ENCODE measurements around the gene SH2D5.
A peak's percentile ranks its signal among the peaks of the same experiment; 100 is the strongest.

SH2D5 gene

DNA sequence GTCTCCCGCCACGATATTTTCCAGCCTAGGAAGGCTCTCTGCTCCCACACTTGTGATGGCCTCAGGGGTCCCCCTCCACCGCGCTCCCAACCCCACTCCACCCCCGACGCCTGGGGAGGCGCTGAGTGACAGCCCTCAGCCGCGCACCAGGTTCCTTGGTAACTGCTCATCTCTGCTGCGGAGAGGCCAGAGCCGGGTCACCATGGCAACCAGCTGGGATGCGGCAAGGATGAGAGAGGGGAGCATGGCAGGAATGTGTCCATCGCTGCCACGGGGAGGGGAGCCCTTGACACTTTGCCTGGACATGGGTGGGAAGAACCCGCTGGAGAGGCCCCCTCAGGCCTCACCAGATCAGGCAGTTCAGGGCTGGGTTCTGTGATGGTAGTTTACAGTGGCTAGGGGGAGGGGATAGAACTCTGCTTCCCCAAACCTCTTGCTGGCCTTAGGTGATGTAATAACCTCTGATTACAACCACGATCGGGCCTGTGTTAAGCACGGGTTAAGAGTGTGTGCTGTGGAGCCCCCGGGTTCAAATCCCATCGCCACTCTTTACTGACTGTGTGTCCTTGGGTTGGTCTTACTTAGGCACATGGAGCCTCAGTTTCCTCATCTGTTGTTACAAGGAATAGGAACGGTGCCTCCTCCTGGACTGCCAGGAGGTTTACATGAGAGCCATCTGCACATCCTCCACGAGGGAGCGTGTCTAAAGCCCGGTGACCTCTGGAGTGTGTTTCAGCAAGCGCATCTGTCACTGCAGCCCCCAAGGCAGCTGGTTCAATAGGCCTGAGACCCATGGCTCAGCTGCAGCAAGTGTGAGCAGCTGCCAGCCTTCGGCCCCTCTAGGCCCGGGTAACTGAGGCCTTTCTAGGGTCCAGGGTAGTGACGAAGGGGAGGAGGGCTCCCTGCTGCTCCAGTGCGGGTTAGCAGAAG is 21.0 kb downstream of the SH2D5 start:
- DNase-seq = no peak

DNA sequence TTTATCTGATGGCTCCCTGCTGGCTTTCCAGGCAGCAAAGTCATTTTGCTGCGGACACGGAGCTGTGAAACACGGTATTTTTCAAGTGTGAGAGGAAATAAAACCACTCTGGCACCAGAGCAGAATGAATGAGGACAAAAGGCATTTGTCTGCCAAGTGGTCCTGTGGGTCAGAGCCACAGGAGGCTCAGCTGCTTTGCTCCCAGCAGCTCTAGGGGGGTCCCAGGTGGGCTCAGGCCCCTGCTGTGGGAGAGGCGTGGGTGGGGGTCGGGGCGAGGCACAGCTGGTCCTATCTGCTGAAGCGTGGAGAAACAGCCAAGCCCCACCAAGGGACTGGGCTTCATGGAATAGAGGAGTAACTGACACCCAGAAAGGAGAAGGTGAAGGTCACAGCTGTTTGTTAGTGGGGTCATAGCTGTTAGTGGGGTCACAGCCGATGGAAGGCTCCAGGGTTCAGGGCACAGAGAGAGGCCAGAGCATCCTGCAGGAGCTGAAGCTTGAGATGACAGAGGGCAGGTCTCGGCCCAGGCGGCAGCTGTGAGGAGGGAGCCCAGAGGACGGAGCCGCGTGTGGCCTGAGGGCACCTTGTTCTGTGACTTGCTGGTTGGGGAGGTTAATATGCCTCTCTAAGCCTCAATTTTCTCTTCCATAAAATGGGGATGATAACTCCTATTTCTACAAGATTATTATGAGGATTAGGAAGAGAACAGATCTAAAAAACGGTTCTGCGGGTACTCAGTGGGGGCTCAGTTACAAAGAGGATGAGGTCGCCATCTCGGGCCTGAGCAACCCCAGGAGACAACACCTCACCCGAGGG is 21.8 kb downstream of the SH2D5 start:
- no peak for DNase-seq

DNA sequence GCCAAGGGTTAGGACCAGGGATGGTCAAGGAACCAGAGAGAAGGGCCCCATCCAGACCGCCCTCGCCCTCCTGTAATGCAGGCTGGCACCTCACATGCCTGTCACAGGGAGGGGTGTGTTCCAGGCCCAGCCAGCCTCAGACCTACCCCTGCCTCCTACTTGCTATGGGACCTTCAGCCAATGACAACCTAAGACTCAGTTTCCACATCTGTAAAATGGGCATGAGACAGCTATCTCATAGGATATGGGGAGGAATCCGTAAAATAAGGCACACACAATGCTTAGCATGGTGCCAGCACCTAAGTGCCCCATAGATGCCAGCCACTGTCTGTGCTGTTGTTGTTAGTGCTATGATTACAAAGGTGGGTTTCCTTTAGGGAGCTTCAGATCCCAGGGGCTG is 22.6 kb downstream of the SH2D5 start:
- DNase-seq = no peak

DNA sequence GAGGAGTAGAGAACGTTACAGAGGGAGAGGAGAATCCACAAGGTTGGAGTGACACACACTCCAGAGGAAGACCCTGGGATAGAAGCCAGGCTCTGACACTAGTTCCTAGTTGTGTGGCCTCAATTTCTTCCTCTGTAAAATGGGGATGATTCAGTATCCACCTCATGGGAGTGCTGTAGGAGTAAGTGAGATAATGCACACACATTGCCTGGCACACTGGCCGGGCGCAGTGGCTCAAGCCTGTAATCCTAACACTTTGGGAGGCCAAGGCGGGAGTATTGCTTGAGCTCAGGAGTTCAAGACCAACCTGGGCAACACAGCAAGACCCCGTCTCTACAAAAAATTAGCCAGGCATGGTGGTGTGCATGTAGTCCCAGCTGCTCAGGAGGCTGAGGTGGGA is 23.6 kb downstream of the SH2D5 start:
- no peak for DNase-seq

DNA sequence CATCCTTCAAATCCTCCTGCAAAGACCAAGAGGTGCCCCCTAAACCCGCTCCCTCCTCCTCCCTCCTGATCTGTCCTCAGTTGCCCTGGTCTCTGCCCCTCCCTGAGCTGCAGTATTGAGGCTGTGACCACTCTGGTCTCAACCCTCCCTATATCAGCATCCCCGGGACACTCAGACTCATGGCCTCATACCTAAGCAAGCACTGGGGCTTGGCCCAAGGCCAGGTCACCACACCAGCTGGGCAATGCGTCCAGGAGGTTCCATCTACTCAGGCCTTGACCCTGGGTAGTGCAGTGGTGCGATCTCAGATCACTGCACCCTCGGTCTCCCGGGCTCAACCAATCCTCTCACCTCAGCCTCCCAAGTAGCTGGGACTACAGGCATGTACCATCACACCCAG is 24.4 kb downstream of the SH2D5 start:
- DNase-seq = no peak

DNA sequence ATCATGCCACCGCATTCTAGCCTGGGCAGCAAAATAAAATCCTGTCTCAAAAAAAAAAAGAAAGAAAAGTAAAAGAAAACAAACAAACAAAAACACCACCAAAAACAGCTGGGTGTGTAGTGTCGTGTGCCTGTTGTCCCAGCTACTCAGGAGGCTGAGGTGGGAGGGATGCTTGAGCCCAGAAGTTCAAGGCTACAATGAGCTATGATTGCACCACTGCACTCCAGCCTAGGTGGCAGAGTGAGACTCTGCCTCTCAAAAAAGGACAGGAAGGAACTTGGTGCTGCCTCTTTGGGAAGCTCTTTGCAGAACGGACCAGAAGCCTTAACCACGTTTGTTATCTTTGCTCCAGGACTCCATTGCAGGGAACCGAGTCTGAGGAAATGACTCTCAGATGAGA is 25.7 kb downstream of the SH2D5 start:
- no peak for DNase-seq

DNA sequence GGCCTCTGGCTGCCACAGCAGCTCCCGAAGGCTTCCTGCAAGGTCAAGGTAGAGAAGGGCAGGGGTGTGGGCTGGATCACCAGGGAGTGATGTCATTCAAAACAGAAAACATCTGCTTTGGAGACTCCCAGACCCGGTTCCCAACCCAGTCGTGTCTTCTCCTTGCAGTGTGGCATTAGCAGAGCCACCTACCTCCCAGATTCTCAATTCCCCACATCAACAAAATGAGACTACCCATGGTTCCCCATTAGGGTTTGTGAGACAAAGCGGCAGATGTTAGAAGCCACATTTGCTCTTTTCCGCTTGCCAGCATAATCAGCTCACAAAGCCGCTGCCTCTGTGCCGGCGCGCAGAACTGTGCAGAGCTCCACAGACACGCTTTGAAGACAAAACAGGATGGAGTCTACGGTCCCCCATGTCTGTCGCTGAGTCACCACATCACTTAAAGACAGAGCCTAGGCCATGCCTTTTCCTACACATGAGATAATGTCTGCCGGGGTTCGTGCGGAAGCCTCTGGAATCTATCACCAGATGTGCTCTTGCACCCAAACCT is 27.2 kb downstream of the SH2D5 start:
- peak; percentile 61 for DNase-seq

DNA sequence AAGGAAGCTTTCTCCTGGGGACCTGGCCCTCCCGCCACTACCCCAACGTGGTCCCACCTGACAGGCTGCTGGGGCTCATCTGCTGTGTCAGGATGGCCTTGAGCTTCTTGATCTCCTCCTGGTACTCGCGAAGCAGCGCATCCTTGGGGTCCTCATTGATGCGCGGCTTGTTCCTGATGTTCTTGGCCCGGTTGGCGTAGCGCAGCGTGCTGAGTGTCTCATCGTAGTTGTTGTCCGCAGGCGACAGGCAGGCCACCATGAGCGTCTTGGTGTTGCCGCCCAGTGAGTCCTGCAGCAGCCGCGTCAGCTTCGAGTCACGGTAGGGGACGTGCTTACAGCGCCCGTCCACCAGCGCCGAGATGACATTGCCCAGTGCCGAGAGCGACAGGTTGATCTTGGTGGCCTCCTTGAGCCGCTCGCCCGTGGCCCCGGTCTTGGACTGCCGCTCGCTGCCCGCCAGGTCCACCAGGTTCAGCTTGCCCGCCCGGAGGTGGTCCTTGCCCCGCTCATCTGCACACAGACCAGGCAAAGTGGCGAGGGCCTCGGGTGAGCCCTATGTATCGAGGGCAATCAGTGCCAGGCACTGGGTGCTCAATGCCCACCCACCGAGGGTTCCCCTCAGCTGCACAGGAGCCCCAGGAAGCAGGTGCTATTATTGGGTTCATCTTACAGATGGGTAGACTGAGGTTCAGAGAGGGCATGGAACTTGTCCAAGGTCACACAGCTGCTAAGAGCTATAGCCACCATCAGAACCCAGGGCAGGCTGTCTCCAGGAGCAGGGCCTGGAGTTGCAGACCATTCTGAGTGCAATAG is 27.9 kb downstream of the SH2D5 start:
- no peak for DNase-seq

DNA sequence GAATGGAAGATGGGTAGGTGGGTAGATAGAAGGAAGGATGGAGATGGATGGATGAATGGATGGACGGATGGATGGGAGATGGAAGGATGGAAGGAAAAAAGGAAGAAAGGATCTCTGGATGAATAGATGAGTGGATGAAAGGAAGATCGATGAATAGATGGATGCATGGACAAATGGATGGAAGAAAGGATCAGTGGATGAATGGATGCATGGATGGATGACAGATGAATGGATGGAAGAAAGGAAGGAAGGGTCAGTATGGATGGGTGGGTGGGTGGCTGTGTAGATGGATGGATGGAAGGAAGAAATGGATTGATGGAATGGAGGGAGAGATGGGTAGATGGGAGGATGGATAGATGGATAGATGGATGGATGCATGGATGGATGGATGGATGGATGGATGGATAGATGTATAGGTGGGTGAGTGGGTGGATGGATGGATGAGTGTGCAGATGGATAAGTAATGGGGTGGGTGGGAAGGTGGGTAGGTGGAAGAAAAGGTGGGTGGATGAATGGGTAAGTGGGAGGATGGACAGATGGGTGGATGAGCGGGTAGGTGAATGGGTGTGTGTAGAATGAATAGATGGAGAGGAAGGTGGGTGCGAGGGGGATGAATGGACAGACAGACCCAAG is 29.3 kb downstream of the SH2D5 start:
- DNase-seq = no peak

DNA sequence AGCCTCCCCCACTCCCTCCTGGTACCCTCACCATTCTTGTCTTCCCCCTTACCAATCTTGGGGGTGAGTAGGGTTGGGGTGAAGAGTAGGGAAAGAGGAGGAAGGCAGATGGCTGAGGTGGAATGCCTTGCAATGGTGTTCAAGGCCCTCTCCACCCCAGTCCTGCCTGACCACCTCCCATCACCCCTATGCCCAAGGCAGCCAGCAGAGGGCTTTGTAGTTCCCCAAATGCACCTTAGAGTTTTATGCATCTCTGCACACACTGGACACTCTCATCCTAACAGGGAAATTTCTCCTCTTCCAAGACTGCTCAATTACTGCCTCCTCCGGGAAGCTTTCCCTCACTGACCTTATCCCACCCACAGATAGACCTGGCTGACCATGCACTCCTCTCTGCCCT is 30.1 kb downstream of the SH2D5 start:
- no peak for DNase-seq

DNA sequence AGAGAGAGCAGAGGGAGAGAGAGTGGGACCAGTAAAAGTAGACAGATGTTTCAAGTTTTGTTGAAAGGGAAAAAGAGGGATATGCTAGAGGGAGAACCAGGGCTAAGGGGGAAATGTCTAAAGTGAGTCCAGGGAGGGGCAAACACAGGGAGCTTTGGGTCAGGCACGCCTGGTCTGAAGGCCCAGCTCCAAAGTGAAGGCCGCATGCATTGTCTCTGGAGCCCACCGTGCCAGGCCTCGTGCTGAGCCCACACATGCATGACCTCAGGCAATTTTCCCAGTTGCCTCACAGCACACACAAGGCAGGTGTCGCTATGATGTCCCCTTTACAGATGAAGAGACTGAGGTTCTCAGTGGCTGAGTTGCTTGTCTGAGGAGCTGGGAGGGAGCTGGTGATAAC is 30.7 kb downstream of the SH2D5 start:
- DNase-seq = no peak

DNA sequence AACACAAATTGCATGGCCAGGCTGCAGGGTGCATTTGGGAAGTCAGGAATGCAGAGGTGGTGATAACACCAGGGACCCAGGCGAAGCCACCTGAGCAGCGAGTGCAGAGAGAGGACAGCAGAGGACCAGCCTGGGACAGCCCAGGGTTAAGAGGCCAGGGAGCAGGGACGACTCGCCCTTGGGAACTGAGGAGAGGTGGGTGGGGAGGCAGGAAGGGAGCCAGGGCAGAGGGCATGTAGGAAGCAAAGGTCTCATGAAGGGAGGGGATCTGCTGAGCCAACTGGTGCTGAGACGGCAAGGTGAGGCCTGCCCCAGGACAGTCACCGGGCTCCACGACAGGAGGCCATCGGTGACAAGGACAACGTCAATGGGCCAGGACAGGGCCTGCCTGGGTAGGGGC is 31.1 kb downstream of the SH2D5 start:
- no peak for DNase-seq

DNA sequence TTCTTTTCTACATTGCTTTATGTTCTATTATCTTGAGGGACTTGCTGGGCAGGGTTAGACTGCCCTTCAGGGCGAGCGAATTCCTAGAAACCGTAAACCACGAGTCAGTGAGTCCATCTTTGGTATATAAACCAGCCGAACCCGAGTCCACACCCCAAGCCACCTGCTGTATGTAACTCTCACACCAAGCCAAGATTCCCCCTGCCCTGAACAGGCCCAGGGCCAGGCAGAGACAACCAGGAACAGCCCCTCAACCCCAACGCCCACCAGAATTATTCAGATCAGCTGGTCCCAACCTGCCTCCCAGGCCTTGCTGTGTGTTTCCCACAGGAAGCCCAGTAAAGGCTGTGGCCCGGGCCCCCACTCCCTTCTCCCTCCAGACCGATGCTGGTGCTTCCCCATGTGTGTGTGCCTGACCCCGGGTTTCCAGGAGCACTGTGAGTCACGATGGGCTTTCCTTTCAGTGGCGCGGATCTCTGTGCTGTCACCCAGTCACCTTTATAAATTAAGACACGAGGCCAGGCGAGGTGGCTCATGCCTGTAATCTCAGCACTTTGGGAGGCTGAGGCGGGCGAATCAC is 31.8 kb downstream of the SH2D5 start:
- DNase-seq = no peak

DNA sequence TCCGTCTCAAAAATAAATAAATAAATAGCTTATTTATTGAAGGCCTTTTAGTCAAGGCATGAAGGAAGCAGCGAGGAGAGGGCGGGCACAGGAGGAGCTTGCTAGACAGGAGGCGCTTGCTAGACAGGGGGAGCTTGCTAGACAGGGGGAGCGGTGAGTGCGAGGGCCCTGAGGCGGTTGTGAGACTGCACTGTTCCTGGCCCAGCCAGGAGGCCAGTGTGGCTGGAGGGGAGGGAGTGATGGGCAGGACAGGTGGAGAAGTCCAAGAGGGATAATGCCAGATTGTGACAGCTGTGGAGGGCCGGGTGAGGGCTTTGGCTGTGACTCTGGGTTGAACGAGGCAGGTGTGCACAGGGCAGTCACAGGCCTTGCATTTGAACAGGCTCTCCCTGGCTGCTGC is 32.9 kb downstream of the SH2D5 start:
- no peak for DNase-seq

DNA sequence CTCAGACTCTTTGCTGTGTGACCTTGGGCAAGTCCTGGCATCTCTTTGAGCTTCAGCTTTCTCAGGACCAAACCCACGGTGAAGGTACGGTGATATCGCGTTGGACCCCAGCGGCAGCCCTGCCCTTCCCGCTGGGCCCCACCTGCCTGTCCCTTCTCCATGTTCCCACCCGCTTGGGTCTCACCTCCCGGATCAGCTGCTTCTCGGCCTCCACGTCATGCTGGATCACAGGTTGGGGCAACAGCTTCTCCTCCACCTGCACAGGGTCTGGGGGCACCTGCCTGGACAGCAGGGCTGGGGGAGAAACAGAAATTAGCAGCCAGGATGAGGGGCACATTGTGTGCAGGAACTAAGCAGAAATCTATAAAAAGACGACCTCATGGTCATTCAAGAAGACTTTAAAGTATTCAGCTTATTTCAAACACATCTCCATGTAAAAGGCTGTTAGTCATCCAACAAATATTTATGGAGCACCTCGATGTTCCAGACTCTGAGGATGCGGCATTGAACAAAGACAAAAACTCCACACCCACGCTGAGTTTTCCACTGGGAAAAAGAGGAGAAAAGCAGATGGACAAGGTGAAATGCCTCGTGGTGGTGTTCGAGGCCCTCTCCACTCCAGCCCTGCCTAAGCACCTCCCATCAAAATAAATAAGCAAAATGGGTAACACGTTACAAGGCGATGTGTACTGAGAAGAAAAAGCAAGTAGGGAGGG is 34.1 kb downstream of the SH2D5 start:
- DNase-seq = no peak

DNA sequence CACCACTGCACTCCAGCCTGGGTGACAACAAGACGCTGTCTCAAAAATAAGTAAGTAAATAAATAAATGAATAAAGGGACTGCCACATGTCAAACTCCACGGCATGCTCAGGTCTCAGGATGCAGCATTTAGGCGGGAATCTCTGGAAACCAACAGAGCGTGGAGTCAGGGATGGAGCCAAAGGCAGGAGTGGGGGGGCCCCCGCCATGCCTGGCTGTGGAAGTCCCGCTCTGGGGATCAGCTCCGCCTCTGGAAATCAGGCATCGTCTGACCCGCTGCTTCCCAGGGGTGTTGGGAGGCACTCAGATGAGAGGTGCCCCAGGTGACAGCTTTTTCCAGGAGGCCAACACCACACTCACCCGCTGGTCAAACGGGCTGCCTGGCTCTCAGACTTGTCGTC is 34.9 kb downstream of the SH2D5 start:
- DNase-seq = no peak

DNA sequence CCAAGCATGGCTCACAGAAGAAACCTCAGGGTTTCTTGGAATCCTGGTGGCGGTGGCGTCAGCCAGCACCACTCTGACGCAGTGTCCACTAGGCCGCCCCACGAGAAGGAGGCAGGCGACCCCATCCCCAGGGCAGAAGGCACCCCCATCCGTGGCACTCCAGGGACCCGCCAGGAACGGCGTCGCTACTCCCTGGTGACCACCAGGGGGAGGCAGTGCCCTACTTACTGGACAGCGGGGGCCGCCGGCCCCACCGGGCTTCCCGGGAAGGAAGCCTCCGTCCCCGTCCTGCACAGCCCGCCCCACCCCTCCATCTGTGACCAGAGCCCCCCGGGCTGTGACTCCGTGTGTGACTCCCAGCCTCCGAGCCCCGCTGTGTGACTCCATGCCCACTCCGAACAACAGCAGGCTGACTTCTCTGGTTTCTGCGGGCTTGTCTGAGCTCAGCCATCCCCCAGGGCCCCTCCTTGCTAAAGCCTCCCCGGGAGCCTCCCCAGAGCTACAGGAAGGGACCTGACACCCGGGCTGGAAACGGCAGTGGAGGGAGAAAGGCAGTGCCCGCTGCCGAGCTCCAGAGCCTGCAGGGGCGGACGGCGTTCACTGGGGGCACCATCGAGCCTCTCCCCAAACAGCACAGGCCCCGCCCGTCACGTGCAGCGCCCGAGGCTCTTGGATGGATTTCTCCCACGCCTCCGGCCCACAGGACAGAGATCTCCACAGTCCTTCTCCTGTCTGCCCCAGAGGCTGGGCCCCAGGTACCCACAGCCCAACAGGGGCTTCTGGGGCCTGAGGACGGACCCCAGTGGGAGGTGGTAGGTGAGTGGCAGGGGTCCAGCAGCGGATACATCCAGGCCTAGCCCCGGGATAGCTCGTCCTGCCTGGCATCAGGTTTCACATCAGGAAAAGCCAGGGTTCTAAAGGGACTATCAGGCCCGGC is 35.8 kb downstream of the SH2D5 start:
- DNase-seq = peak; percentile 85

DNA sequence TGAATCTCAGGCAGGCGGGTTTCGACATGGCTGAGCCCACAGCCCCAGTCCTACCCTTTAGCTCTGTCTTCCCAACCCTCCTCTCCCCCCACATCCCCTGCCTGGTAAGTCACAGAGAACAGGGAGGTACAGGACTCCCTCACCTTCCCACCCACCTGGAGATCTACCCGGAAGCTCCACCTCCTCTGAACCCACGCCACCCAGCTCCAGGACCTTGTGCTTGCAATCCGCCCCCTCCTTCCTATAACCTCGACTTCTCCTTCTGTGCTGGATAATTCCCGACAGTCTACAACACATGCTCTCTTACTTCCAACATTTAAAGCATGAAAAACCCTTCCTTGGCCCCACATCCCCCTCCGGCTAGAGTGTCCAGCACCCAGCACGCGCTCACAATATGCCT is 37.0 kb downstream of the SH2D5 start:
- no peak for DNase-seq

DNA sequence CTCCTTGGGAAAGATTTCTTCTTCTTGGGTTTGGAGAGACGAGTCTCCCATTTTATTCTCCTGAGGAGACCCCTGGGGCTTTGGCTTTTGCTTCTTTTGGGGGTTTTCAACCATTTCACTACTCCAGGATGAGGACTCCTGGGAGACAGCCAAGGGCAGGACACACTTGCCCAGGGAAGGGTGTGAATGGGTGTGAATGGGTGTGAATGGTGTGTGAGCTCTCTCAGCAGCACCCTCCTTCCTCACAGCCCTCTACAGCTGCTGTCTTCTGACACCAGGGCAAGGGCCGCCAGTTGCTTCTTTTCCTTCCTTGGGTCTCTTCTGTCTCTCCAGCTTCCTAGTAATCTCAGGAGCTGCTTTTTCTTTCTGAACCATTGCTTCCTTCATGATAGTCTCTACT is 38.9 kb downstream of the SH2D5 start:
- DNase-seq = no peak

DNA sequence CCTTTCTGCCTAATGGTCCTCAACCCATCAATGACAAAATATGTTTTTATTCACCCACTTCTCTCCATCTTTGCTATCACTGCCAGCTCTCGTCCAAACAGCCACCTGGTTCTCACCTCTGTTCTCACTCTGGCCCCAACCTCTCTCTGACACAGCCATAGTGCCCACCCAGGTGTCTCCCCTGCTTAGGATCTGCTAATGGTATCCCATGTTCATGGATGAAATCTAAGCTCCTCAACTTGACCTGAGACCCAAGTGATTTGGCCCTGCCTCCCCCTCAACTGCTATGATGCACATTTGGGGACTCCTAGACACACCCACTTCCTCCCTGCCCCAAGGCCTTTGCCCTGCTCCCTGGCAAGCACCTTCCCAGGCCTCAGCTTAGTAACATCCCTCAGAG is 40.6 kb downstream of the SH2D5 start:
- DNase-seq = no peak
